ENCODE results near the gene BRD4. TPM values are rescaled to one million over a fixed set of nuclear protein-coding genes. Genes with fewer than 3 reads are reported as not detected.

BRD4 gene
- total and polyA plus RNA-seq, 8 donors = 51.1 to 89.6 (median 56.6) TPM

- TF ChIP-seq, protein P1, sequence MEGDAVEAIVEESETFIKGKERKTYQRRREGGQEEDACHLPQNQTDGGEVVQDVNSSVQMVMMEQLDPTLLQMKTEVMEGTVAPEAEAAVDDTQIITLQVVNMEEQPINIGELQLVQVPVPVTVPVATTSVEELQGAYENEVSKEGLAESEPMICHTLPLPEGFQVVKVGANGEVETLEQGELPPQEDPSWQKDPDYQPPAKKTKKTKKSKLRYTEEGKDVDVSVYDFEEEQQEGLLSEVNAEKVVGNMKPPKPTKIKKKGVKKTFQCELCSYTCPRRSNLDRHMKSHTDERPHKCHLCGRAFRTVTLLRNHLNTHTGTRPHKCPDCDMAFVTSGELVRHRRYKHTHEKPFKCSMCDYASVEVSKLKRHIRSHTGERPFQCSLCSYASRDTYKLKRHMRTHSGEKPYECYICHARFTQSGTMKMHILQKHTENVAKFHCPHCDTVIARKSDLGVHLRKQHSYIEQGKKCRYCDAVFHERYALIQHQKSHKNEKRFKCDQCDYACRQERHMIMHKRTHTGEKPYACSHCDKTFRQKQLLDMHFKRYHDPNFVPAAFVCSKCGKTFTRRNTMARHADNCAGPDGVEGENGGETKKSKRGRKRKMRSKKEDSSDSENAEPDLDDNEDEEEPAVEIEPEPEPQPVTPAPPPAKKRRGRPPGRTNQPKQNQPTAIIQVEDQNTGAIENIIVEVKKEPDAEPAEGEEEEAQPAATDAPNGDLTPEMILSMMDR (IDR thresholded peaks at IDR 0.05) = no peak
- DNase-seq = peak in 3 of 4 donors; percentile 67 to 87 (median 73)
- H3K27me3 ChIP-seq = no peaks in the 10 kb centered on the region
- H3K9me3 ChIP-seq = no peaks in the 10 kb centered on the region
- H3K27ac ChIP-seq = peak overlapping the region; percentile 72 to 81
- H3K4me1 ChIP-seq = peaks cover 20 to 45% of the 10 kb centered on the region in 2 donors
- peak; percentile 75 for ATAC-seq
- H3K36me3 ChIP-seq = peaks cover 0 to 99% of the 10 kb centered on the region in 2 donors
- intact Hi-C loops (cut with DNase I) = no loop called here
- H3K4me3 ChIP-seq = no peak overlapping the region
These were observed 83.5 kb downstream of the BRD4 start for GRCh38 chr19:15248648-15249527.

DNA sequence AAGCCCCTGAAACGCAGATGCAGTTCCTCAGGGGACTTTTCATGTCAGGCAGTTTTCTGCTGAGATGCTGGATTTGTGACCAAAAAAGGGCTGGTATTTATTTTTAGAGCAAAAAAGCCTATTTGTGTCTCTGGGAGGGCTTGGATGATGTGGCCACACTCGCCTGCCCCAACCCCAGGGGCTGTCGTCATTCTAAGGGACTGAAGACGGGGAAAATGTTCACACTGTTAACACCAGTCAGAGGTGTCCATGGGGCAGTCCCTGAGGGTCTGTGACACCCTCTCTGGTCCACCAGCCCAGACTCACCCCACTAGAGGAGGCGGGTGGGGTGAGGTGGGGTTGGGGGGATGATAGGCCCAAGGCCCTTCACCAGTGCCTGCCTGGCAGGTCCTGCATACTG lies 84.2 kb downstream of the BRD4 start:
- no peak for ATAC-seq
- no peaks in the 10 kb centered on the region for H3K27me3 ChIP-seq
- peak overlapping the region; percentile 72 to 81 for H3K27ac ChIP-seq
- H3K9me3 ChIP-seq = no peaks in the 10 kb centered on the region
- peaks cover 20 to 41% of the 10 kb centered on the region in 2 donors for H3K4me1 ChIP-seq
- TF ChIP-seq, protein P1 (IDR thresholded peaks at IDR 0.05) = no peak
- DNase-seq = no peak
- peaks cover 0 to 99% of the 10 kb centered on the region in 2 donors for H3K36me3 ChIP-seq
- no peak overlapping the region for H3K4me3 ChIP-seq
- intact Hi-C loops (cut with DNase I) = no loop called here

- TF ChIP-seq, protein P1 (IDR thresholded peaks at IDR 0.05) = no peak
- ATAC-seq (no peak), DNase-seq (no peak)
- H3K36me3 ChIP-seq = peaks cover 0 to 97% of the 10 kb centered on the region in 2 donors
- no peaks in the 10 kb centered on the region for H3K27me3 ChIP-seq
- no peak overlapping the region for H3K4me3 ChIP-seq
- no peaks in the 10 kb centered on the region for H3K9me3 ChIP-seq
- intact Hi-C loops (cut with DNase I) = no loop called here
- H3K4me1 ChIP-seq = peaks cover 20 to 34% of the 10 kb centered on the region in 2 donors
- H3K27ac ChIP-seq = peak overlapping the region; percentile 40 to 72
These were observed 85.0 kb downstream of the BRD4 start for GRCh38 chr19:15247107-15248014.

DNA sequence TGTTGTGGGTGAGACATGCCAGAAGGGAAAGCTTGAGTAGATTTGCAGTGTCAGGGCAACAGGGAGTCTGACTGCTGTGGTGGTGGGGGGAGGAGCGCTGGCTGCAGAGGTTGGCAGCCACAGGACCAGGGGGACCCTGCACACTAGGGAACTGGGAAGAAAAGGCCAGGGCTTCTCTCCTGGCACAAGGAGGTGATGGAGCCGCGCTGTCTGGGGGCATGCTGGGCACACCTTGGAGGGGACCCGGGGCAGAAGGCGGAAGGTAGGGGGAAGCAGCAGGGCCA lies 86.2 kb downstream of the BRD4 start:
- H3K9me3 ChIP-seq = no peaks in the 10 kb centered on the region
- no peaks in the 10 kb centered on the region for H3K27me3 ChIP-seq
- ATAC-seq (no peak), DNase-seq (no peak)
- peaks cover 17 to 30% of the 10 kb centered on the region in 2 donors for H3K4me1 ChIP-seq
- H3K36me3 ChIP-seq = peaks cover 0 to 97% of the 10 kb centered on the region in 2 donors
- peak overlapping the region in 1 of 2 donors; percentile 16 for H3K27ac ChIP-seq
- intact Hi-C loops (cut with DNase I) = no loop called here
- TF ChIP-seq, protein P1 (IDR thresholded peaks at IDR 0.05) = no peak
- H3K4me3 ChIP-seq = no peak overlapping the region
